GM10266 (cell line): ENCODE results near the gene RBFOX1.

ENCODE experiments used
- DNase-seq: peaks from one replicate; pipeline ENCODE4 v3.0.0; 2012; ENCODE audit errors: extremely low spot score
- CTCF ChIP-seq: IDR thresholded peaks from 2 replicates; pipeline ENCODE4 v1.5.1; 2012; ENCODE audit warnings: mild to moderate bottlenecking, low read depth; ENCODE audit not compliant: control insufficient read depth, insufficient read depth; ENCODE audit errors: missing control alignments

Gene RBFOX1

GRCh38 chr16:7405166-7405565, 72.5 kb downstream of the RBFOX1 start:
- DNase-seq = no peak
- TF ChIP-seq CTCF = no peak

- TF ChIP-seq CTCF = no peak
- no peak for DNase-seq
Measured at GRCh38 chr16:7408700-7409365, 76.2 kb downstream of the RBFOX1 start.

GRCh38 chr16:7419441-7419840, 86.8 kb downstream of the RBFOX1 start:
- no peak for TF ChIP-seq CTCF
- DNase-seq = no peak

GRCh38 chr16:7420079-7420478, 87.4 kb downstream of the RBFOX1 start:
- DNase-seq = no peak
- TF ChIP-seq CTCF = no peak

- no peak for DNase-seq
- TF ChIP-seq CTCF = no peak
Measured at GRCh38 chr16:7420843-7421242, 88.2 kb downstream of the RBFOX1 start.

- TF ChIP-seq CTCF = no peak
- DNase-seq = no peak
Measured at GRCh38 chr16:7421578-7421977, 88.9 kb downstream of the RBFOX1 start.

- no peak for TF ChIP-seq CTCF
- no peak for DNase-seq
Measured at GRCh38 chr16:7422036-7422888, 89.6 kb downstream of the RBFOX1 start.
